ENCODE data around the gene GAMT. TPM values are rescaled to one million over a fixed set of nuclear protein-coding genes. Genes with fewer than 3 reads are reported as not detected.
A peak's percentile ranks its signal among the peaks of the same experiment; 100 is the strongest.

The GAMT gene
- total RNA-seq, 3 donors from 2014 or later, result 16.0 to 25.9 (median 23.1) TPM

- ATAC-seq, result peak; percentile 3 to 7
- Mint-ChIP-seq H3K4me1 (ENCODE audit: low read depth) (peaks cover 27% of the 10 kb centered on the region), H3K4me3 (peak overlapping the region; percentile 98), H3K36me3 (ENCODE audit: insufficient read depth) (peaks cover 42% of the 10 kb centered on the region), H3K9me3 (no peaks in the 10 kb centered on the region), H3K27me3 (ENCODE audit: low read depth) (no peaks in the 10 kb centered on the region)
- no peak for DNase-seq
Measured at GRCh38 chr19:1438933-1439354, 37.6 kb upstream of the GAMT start.

- ATAC-seq (peak; percentile 78 to 87), DNase-seq (peak; percentile 96)
- Mint-ChIP-seq H3K36me3 (ENCODE audit: insufficient read depth) (peaks cover 42% of the 10 kb centered on the region), H3K27me3 (ENCODE audit: low read depth) (no peaks in the 10 kb centered on the region), H3K9me3 (no peaks in the 10 kb centered on the region), H3K4me1 (ENCODE audit: low read depth) (peaks cover 27% of the 10 kb centered on the region), H3K4me3 (peak within 1 kb of the TSS; percentile 98)
Measured at GRCh38 chr19:1438035-1438932, 36.9 kb upstream of the GAMT start, which contains the start of gene RPS15. Gene RPS15, plus strand, starts transcription at chr19:1438396. Its CDS starts 30 bp downstream, at chr19:1438426.

- H3K9me3 Mint-ChIP-seq, result no peaks in the 10 kb centered on the region
- H3K4me3 Mint-ChIP-seq, result peak overlapping the region; percentile 98
- DNase-seq (no peak), ATAC-seq (no peak)
- H3K36me3 Mint-ChIP-seq (ENCODE audit: insufficient read depth), result peaks cover 40% of the 10 kb centered on the region
- no peaks in the 10 kb centered on the region for H3K27me3 Mint-ChIP-seq (ENCODE audit: low read depth)
- peaks cover 25% of the 10 kb centered on the region for H3K4me1 Mint-ChIP-seq (ENCODE audit: low read depth)
Measured at GRCh38 chr19:1437609-1438008, 36.3 kb upstream of the GAMT start.

- Mint-ChIP-seq H3K4me1 (ENCODE audit: low read depth) (peaks cover 15% of the 10 kb centered on the region), H3K4me3 (no peak overlapping the region), H3K27me3 (ENCODE audit: low read depth) (no peaks in the 10 kb centered on the region), H3K9me3 (no peaks in the 10 kb centered on the region), H3K36me3 (ENCODE audit: insufficient read depth) (peaks cover 27% of the 10 kb centered on the region)
- DNase-seq, result no peak
- ATAC-seq, result no peak
Measured at GRCh38 chr19:1435378-1435989, 34.1 kb upstream of the GAMT start.

GRCh38 chr19:1434577-1435060, 33.3 kb upstream of the GAMT start:
- no peak for ATAC-seq
- Mint-ChIP-seq H3K4me3 (no peak overlapping the region), H3K4me1 (ENCODE audit: low read depth) (peaks cover 7% of the 10 kb centered on the region), H3K27me3 (ENCODE audit: low read depth) (no peaks in the 10 kb centered on the region), H3K9me3 (no peaks in the 10 kb centered on the region), H3K36me3 (ENCODE audit: insufficient read depth) (peaks cover 21% of the 10 kb centered on the region)
- no peak for DNase-seq

- Mint-ChIP-seq H3K4me3 (no peak overlapping the region), H3K9me3 (no peaks in the 10 kb centered on the region), H3K36me3 (ENCODE audit: insufficient read depth) (peaks cover 18% of the 10 kb centered on the region), H3K4me1 (ENCODE audit: low read depth) (peaks cover 5% of the 10 kb centered on the region), H3K27me3 (ENCODE audit: low read depth) (no peaks in the 10 kb centered on the region)
- no peak for ATAC-seq
- no peak for DNase-seq
Measured at GRCh38 chr19:1434040-1434366, 32.7 kb upstream of the GAMT start.

GRCh38 chr19:1433119-1434039, 32.0 kb upstream of the GAMT start:
- ATAC-seq (no peak), DNase-seq (no peak)
- no peaks in the 10 kb centered on the region for H3K27me3 Mint-ChIP-seq (ENCODE audit: low read depth)
- no peak overlapping the region for H3K4me3 Mint-ChIP-seq
- no peaks in the 10 kb centered on the region for H3K9me3 Mint-ChIP-seq
- peaks cover 5% of the 10 kb centered on the region for H3K4me1 Mint-ChIP-seq (ENCODE audit: low read depth)
- peaks cover 18% of the 10 kb centered on the region for H3K36me3 Mint-ChIP-seq (ENCODE audit: insufficient read depth)

GRCh38 chr19:1432507-1432887, 31.2 kb upstream of the GAMT start:
- no peaks in the 10 kb centered on the region for H3K4me1 Mint-ChIP-seq (ENCODE audit: low read depth)
- DNase-seq, result no peak
- no peaks in the 10 kb centered on the region for H3K27me3 Mint-ChIP-seq (ENCODE audit: low read depth)
- H3K9me3 Mint-ChIP-seq, result no peaks in the 10 kb centered on the region
- no peak for ATAC-seq
- H3K4me3 Mint-ChIP-seq, result no peak overlapping the region
- H3K36me3 Mint-ChIP-seq (ENCODE audit: insufficient read depth), result peaks cover 15% of the 10 kb centered on the region

- ATAC-seq (no peak), DNase-seq (no peak)
- Mint-ChIP-seq H3K4me1 (ENCODE audit: low read depth) (no peaks in the 10 kb centered on the region), H3K36me3 (ENCODE audit: insufficient read depth) (peaks cover 15% of the 10 kb centered on the region), H3K27me3 (ENCODE audit: low read depth) (no peaks in the 10 kb centered on the region), H3K4me3 (no peak overlapping the region), H3K9me3 (no peaks in the 10 kb centered on the region)
Measured at GRCh38 chr19:1431759-1432506, 30.6 kb upstream of the GAMT start.

- no peak overlapping the region for H3K4me3 Mint-ChIP-seq
- no peaks in the 10 kb centered on the region for H3K27me3 Mint-ChIP-seq (ENCODE audit: low read depth)
- H3K4me1 Mint-ChIP-seq (ENCODE audit: low read depth), result no peaks in the 10 kb centered on the region
- peaks cover 15% of the 10 kb centered on the region for H3K36me3 Mint-ChIP-seq (ENCODE audit: insufficient read depth)
- no peaks in the 10 kb centered on the region for H3K9me3 Mint-ChIP-seq
- ATAC-seq, result no peak
- no peak for DNase-seq
Measured at GRCh38 chr19:1430246-1430645, 28.9 kb upstream of the GAMT start.

- Mint-ChIP-seq H3K9me3 (no peaks in the 10 kb centered on the region), H3K27me3 (ENCODE audit: low read depth) (no peaks in the 10 kb centered on the region), H3K4me1 (ENCODE audit: low read depth) (no peaks in the 10 kb centered on the region), H3K4me3 (no peak overlapping the region), H3K36me3 (ENCODE audit: insufficient read depth) (peaks cover 18% of the 10 kb centered on the region)
- DNase-seq (no peak), ATAC-seq (no peak)
Measured at GRCh38 chr19:1429750-1430149, 28.4 kb upstream of the GAMT start.

GRCh38 chr19:1428738-1429391, 27.5 kb upstream of the GAMT start:
- peaks cover 18% of the 10 kb centered on the region for H3K36me3 Mint-ChIP-seq (ENCODE audit: insufficient read depth)
- no peak for ATAC-seq
- H3K4me3 Mint-ChIP-seq, result no peak overlapping the region

GRCh38 chr19:1427221-1427920, 26.0 kb upstream of the GAMT start:
- no peaks in the 10 kb centered on the region for H3K9me3 Mint-ChIP-seq
- ATAC-seq (no peak), DNase-seq (no peak)
- H3K4me3 Mint-ChIP-seq, result no peak overlapping the region
- no peaks in the 10 kb centered on the region for H3K4me1 Mint-ChIP-seq (ENCODE audit: low read depth)
- peaks cover 30% of the 10 kb centered on the region for H3K36me3 Mint-ChIP-seq (ENCODE audit: insufficient read depth)
- H3K27me3 Mint-ChIP-seq (ENCODE audit: low read depth), result no peaks in the 10 kb centered on the region

More at GRCh38 chr19:1428738-1429391, 27.5 kb upstream of the GAMT start:
- DNase-seq, result no peak
- no peaks in the 10 kb centered on the region for H3K9me3 Mint-ChIP-seq
- no peaks in the 10 kb centered on the region for H3K27me3 Mint-ChIP-seq (ENCODE audit: low read depth)
- no peaks in the 10 kb centered on the region for H3K4me1 Mint-ChIP-seq (ENCODE audit: low read depth)

Data from activated T-cell treated with anti-CD3 and anti-CD28 coated beads, Interleukin-2, amount 50 U/mL, for 4 hours (primary cell).